ENCODE measurements around the gene CD40.

CD40 gene

GRCh38 chr20:46087161-46087560, 31.0 kb upstream of the CD40 start:
- no peak for TF ChIP-seq TEAD4 (IDR thresholded peaks at IDR 0.05)
- no peak for TF ChIP-seq TAF1 (IDR thresholded peaks at IDR 0.05; ENCODE audit: low read depth)
- TF ChIP-seq EGR1 (IDR thresholded peaks at IDR 0.05), result no peak
- no peak for TF ChIP-seq YY1 (IDR thresholded peaks at IDR 0.05; ENCODE audit: low read depth)
- no peak for TF ChIP-seq CEBPB (IDR thresholded peaks at IDR 0.05)
- no peak for TF ChIP-seq TCF12 (IDR thresholded peaks at IDR 0.05; ENCODE audit: low read depth)
- TF ChIP-seq NFIC (IDR thresholded peaks at IDR 0.05), result no peak
- no peak for TF ChIP-seq USF1 (IDR thresholded peaks at IDR 0.05)
- no peak for TF ChIP-seq ZBTB7A (IDR thresholded peaks at IDR 0.05; ENCODE audit: low read depth)
- TF ChIP-seq FOXM1 (IDR thresholded peaks at IDR 0.05; ENCODE audit: borderline replicate concordance, low read depth), result no peak
- no peak for TF ChIP-seq MAX (IDR thresholded peaks at IDR 0.05)
- TF ChIP-seq EP300 (IDR thresholded peaks at IDR 0.05; ENCODE audit: borderline replicate concordance), result no peak
- TF ChIP-seq CREB1 (IDR thresholded peaks at IDR 0.05; ENCODE audit: low read depth), result no peak
- no peak for TF ChIP-seq RAD21 (IDR thresholded peaks at IDR 0.05; ENCODE audit: low read depth)
- no peak for TF ChIP-seq REST (IDR thresholded peaks at IDR 0.05; ENCODE audit: low read depth)

GRCh38 chr20:46088409-46089166, 29.5 kb upstream of the CD40 start:
- no peak for TF ChIP-seq REST (IDR thresholded peaks at IDR 0.05; ENCODE audit: low read depth)
- no peak for TF ChIP-seq RAD21 (IDR thresholded peaks at IDR 0.05; ENCODE audit: low read depth)
- TF ChIP-seq ZBTB7A (IDR thresholded peaks at IDR 0.05; ENCODE audit: low read depth), result 0 out of 2 replicates have a peak, but pooled peaks have one; percentile 50
- no peak for TF ChIP-seq TEAD4 (IDR thresholded peaks at IDR 0.05)

- TF ChIP-seq EP300 (IDR thresholded peaks at IDR 0.05; ENCODE audit: borderline replicate concordance), result no peak
- no peak for TF ChIP-seq RAD21 (IDR thresholded peaks at IDR 0.05; ENCODE audit: low read depth)
- TF ChIP-seq REST (IDR thresholded peaks at IDR 0.05; ENCODE audit: low read depth), result peak; percentile 7; the same call in 1 of the 2 replicates
Measured at GRCh38 chr20:46089167-46089416, 29.0 kb upstream of the CD40 start.

- peak; percentile 88 for TF ChIP-seq ZBTB7A (IDR thresholded peaks at IDR 0.05; ENCODE audit: low read depth)
- peak; percentile 21; the same call in 1 of the 2 replicates for TF ChIP-seq RAD21 (IDR thresholded peaks at IDR 0.05; ENCODE audit: low read depth)
- TF ChIP-seq REST (IDR thresholded peaks at IDR 0.05; ENCODE audit: low read depth), result no peak
- no peak; the same call in 1 of the 2 replicates for TF ChIP-seq NFIC (IDR thresholded peaks at IDR 0.05)
- no peak for TF ChIP-seq FOXM1 (IDR thresholded peaks at IDR 0.05; ENCODE audit: borderline replicate concordance, low read depth)
- TF ChIP-seq USF1 (IDR thresholded peaks at IDR 0.05), result peak; percentile 34
- TF ChIP-seq TEAD4 (IDR thresholded peaks at IDR 0.05), result no peak
- peak; percentile 96 for TF ChIP-seq YY1 (IDR thresholded peaks at IDR 0.05; ENCODE audit: low read depth)
- peak; percentile 92 for TF ChIP-seq MAX (IDR thresholded peaks at IDR 0.05)
- no peak for TF ChIP-seq TCF12 (IDR thresholded peaks at IDR 0.05; ENCODE audit: low read depth)
- peak; percentile 35; the same call in 1 of the 2 replicates for TF ChIP-seq EGR1 (IDR thresholded peaks at IDR 0.05)
- TF ChIP-seq TAF1 (IDR thresholded peaks at IDR 0.05; ENCODE audit: low read depth), result peak; percentile 91
Measured at GRCh38 chr20:46089417-46090388, 28.4 kb upstream of the CD40 start, which contains the start of gene NCOA5. TSS of gene NCOA5 (minus strand) at chr20:46089962. CDS start at chr20:46079424, 10,538 bp downstream.

Measured in Ishikawa (cell line).